ENCODE measurements around the gene KCTD17. TPM values are rescaled to one million over a fixed set of nuclear protein-coding genes. Genes with fewer than 3 reads are reported as not detected.
A peak's percentile ranks its signal among the peaks of the same experiment; 100 is the strongest.

KCTD17 gene
- total RNA-seq, 2 donors from 2014 or later: 27.9 to 30.1 TPM

DNA sequence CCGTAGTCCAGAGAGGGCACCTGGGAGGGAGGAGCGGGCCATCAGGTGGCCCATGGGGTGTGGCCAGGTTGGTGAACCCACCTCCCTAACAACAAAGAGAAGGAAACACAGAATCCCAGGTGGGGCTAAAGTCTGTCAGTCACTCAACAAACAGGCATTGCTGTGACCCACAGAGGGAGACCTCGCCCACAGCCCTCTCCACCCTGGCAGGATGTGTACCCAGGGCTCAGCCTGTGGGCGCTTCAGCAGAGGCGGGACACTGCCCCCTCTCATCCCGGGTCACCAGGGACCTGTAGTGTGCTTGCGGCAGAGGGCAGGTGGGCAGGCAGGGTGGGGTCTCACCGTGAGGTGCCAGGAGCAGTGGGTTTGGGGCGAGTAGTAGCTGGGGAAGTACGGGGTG, 32.8 kb downstream of the KCTD17 start:
- H3K9me3 Mint-ChIP-seq: no peaks in the 10 kb centered on the region
- no peak for DNase-seq
- ATAC-seq (replicated peaks in 1 of 2): no peak
- peaks cover 2 to 5% of the 10 kb centered on the region in 2 donors for H3K36me3 Mint-ChIP-seq (ENCODE audit: insufficient read depth in 2 of 2)
- H3K27ac Mint-ChIP-seq: no peak overlapping the region
- H3K4me1 Mint-ChIP-seq (ENCODE audit: low read depth): peaks cover 65% of the 10 kb centered on the region
- H3K27me3 Mint-ChIP-seq (ENCODE audit: low read depth): no peaks in the 10 kb centered on the region
- no peak overlapping the region for H3K4me3 Mint-ChIP-seq

DNA sequence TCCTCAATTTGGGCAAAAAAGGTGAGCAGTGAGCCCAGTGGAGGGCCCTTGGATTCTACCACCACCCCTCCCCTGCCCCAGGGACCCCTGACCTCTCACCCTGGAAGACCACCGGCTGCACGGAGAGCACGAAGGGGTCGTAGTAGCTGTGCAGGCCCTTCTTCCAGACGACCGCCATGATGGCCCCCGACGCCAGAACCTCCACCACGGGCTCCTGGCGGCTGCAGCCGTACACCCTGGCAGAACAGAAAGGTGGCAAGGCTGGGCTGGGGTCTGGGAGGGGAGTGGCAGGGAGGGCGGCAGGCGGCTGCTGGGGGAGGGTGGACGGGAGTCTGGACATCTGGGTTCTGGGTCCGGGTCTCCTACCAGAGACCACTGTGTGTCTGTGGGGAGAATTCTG, 34.6 kb downstream of the KCTD17 start:
- Mint-ChIP-seq H3K9me3 (no peaks in the 10 kb centered on the region), H3K4me1 (ENCODE audit: low read depth) (peaks cover 55% of the 10 kb centered on the region), H3K36me3 (ENCODE audit: insufficient read depth in 2 of 2) (peaks cover 2 to 5% of the 10 kb centered on the region in 2 donors), H3K4me3 (peak overlapping the region in 1 of 2 donors; percentile 44), H3K27me3 (ENCODE audit: low read depth) (no peaks in the 10 kb centered on the region), H3K27ac (no peak overlapping the region)
- ATAC-seq (replicated peaks in 1 of 2) (no peak), DNase-seq (no peak)

DNA sequence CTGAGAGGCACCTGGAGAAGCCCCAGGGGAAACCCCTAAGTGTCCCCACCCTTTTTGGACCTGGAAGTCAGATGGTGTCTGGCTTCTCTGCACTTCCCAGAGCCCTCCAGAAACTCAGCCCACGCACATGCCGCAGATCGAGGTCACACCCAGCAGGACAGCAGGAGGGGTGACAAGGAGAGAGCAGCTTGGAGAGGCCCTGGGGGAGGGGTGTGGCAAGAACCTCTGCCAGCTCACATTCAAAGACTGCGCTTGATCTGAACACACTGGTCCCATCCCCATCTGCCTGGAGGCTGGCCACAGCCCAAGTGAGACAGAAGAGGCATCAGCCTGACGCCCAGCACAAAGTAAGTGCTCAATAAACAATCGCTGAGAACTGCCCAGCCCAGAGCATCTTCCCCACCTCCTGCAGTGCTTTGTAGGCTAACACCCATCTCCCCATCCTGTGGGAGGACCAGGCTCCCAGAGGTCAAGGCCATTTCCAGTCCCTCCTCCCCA, 36.6 kb downstream of the KCTD17 start:
- no peaks in the 10 kb centered on the region for H3K27me3 Mint-ChIP-seq (ENCODE audit: low read depth)
- H3K27ac Mint-ChIP-seq: peak overlapping the region; percentile 36
- peaks cover 0 to 5% of the 10 kb centered on the region in 2 donors for H3K36me3 Mint-ChIP-seq (ENCODE audit: insufficient read depth in 2 of 2)
- no peaks in the 10 kb centered on the region for H3K9me3 Mint-ChIP-seq
- ATAC-seq (replicated peaks in 1 of 2) (peak; percentile 71 to 86), DNase-seq (peak; percentile 34 to 64)
- H3K4me3 Mint-ChIP-seq: peak overlapping the region; percentile 72 to 76
- peaks cover 38% of the 10 kb centered on the region for H3K4me1 Mint-ChIP-seq (ENCODE audit: low read depth)

DNA sequence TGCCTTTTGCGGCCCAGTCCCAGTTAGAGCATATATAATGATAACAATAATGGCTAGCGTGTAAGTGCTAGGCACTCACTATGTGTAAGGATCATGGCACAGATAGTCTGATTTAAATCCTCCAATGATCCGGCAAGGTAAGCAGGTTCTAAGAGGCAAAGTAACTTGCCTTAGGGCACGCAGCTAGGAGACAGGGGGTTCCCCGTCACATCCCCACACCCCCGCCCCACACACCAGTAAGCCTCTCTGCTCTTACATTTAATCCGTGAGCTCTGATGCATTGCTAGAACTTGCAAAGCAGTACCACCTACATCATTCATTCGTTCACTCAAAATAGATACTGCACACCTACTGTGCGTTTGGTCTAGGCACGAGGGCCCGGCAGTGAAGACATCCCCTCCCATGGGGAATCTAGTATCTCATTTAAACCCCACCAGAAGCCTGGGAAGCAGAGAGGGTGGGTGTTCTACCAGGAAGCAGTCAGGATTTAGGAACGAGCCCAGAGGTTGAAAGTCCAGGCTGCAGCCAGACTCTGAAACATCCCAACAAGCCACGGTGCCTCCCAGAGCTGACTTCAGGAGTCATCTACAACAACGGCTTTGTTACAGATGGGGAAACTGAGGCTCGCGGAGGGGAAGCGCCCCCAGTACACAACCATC, 37.3 kb downstream of the KCTD17 start:
- ATAC-seq (replicated peaks in 1 of 2) (peak; percentile 40 to 47), DNase-seq (no peak)
- H3K36me3 Mint-ChIP-seq (ENCODE audit: insufficient read depth in 2 of 2): no peaks in the 10 kb centered on the region
- peaks cover 32% of the 10 kb centered on the region for H3K4me1 Mint-ChIP-seq (ENCODE audit: low read depth)
- H3K9me3 Mint-ChIP-seq: no peaks in the 10 kb centered on the region
- H3K4me3 Mint-ChIP-seq: peak overlapping the region; percentile 72 to 76
- no peaks in the 10 kb centered on the region for H3K27me3 Mint-ChIP-seq (ENCODE audit: low read depth)
- H3K27ac Mint-ChIP-seq: peak overlapping the region; percentile 36

DNA sequence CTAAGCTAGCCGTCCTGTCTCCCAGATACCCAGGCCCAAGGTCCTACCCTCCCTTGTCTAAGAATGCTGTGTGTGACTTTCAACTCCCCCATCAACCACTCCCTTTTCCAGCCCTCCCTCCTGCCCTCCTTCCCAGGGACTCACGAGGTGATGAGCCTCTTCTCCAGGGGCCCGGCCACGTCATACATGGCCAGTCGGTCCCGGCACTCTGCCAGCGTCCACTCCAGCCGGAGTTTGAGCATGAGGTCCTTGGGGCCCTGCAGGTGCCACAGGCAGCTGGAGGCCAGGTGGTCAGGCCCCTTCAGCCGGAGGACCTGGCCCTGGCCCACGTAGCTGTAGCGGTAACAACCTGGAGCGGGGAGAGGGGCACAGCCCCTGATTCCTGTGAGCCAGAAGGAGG, 37.9 kb downstream of the KCTD17 start:
- ATAC-seq (replicated peaks in 1 of 2): no peak
- no peak for DNase-seq
- no peaks in the 10 kb centered on the region for H3K27me3 Mint-ChIP-seq (ENCODE audit: low read depth)
- no peaks in the 10 kb centered on the region for H3K9me3 Mint-ChIP-seq
- no peaks in the 10 kb centered on the region for H3K36me3 Mint-ChIP-seq (ENCODE audit: insufficient read depth in 2 of 2)
- peaks cover 32% of the 10 kb centered on the region for H3K4me1 Mint-ChIP-seq (ENCODE audit: low read depth)
- peak overlapping the region; percentile 43 to 72 for H3K4me3 Mint-ChIP-seq
- H3K27ac Mint-ChIP-seq: no peak overlapping the region

DNA sequence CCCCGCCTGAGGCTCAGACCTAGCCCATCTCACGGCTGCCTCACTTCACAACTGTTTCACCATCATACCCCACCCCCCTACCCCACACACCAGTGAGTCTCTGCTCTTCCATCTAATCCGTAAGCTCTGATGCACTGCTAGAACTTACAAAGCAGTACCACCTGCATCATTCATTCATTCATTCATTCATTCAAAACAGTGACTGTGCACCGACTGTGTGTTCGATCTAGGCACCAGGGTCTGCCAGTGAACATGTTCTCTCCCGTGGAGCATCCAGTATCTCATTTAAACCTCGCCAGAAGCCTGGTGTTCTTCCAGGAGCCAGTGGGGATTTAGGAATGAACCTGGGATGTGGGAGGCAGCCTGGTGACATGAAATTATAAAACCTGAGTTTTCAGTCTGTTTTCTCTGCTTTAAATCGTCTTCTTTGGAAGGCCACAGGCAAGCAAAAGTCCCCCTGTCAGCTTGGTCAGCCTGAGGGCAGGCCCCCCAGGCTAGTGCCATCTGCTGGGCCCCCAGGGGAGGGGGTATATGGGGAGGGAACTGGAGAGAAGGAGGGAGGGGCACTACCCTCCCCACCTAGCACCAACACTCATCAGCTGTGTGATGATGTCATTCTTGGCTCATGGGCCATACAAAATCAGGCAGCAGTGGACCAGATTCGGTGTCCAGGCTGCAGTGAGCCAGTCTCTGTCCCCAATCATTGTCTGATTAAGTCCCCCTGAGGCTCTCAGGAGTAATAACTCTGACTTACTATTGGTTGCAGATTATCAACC, 39.6 kb downstream of the KCTD17 start:
- no peaks in the 10 kb centered on the region for H3K9me3 Mint-ChIP-seq
- peaks cover 48% of the 10 kb centered on the region for H3K4me1 Mint-ChIP-seq (ENCODE audit: low read depth)
- H3K27ac Mint-ChIP-seq: no peak overlapping the region
- peak overlapping the region; percentile 13 to 15 for H3K4me3 Mint-ChIP-seq
- ATAC-seq (replicated peaks in 1 of 2) (no peak), DNase-seq (no peak)
- H3K27me3 Mint-ChIP-seq (ENCODE audit: low read depth): no peaks in the 10 kb centered on the region
- no peaks in the 10 kb centered on the region for H3K36me3 Mint-ChIP-seq (ENCODE audit: insufficient read depth in 2 of 2)

DNA sequence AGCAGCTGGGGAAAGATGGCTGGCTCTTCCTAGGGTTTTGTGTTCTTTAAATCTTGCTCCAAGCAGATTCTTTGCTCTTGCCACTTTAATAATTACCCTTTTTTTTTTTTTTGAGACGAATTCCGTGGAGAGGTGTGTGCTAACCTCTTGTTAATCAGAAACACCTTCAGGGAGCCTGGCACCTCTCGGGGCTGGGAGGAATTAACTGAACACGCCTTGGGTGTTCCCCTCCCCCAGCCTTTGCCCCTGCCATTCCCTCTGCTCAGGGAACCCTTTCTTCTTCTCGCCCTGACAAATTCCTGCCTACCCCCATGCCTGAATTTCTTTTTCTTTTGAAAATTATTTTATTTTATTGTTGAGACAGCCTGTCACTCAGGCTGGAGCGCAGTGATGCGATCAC, 40.5 kb downstream of the KCTD17 start:
- Mint-ChIP-seq H3K27ac (no peak overlapping the region), H3K9me3 (no peaks in the 10 kb centered on the region), H3K4me3 (no peak overlapping the region), H3K27me3 (ENCODE audit: low read depth) (no peaks in the 10 kb centered on the region), H3K36me3 (ENCODE audit: insufficient read depth in 2 of 2) (no peaks in the 10 kb centered on the region), H3K4me1 (ENCODE audit: low read depth) (peaks cover 55% of the 10 kb centered on the region)
- DNase-seq: no peak
- no peak for ATAC-seq (replicated peaks in 1 of 2)

DNA sequence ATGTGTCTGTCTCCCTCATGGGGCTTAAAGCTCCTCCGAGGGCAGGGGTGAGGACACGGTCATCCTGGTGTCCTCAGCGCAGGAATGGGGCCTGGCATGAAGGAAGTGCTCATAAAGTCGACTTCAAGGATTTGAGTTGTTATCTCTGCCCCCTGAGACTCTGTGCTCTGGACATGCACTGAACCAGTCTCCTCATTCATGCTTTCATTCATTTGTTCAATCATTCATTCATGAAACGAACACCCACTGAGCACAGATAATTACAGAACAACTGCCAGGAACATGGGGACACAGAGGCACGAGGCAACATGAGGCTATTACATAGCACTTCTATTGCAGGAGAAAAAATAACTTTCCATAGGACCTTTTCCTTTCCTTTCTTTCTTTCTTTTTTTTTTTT, 41.5 kb downstream of the KCTD17 start:
- DNase-seq: no peak
- Mint-ChIP-seq H3K9me3 (no peaks in the 10 kb centered on the region), H3K4me3 (peak overlapping the region in 1 of 2 donors; percentile 21), H3K27ac (no peak overlapping the region), H3K27me3 (ENCODE audit: low read depth) (no peaks in the 10 kb centered on the region), H3K36me3 (ENCODE audit: insufficient read depth in 2 of 2) (no peaks in the 10 kb centered on the region), H3K4me1 (ENCODE audit: low read depth) (peaks cover 53% of the 10 kb centered on the region)
- no peak for ATAC-seq (replicated peaks in 1 of 2)

DNA sequence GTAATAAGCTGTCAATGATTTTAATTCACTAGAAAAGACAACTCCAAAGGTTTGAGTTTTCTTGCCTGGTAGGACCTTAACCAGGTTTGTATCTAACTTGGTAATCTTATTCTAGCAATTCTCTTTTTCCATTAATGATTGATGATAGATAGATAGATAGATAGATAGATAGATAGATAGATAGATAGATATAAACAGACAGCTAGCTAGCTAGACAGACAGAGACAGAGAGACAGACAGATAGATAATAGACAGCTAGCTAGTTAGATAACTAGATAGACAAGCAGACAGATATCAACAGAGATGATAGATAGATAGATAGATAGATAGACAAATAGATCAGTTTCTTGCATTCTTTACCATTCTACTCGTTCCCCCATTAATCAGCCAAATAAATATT, 42.7 kb downstream of the KCTD17 start:
- Mint-ChIP-seq H3K4me1 (ENCODE audit: low read depth) (peaks cover 53% of the 10 kb centered on the region), H3K9me3 (no peaks in the 10 kb centered on the region), H3K27ac (peak overlapping the region; percentile 90), H3K4me3 (peak overlapping the region; percentile 49 to 70), H3K27me3 (ENCODE audit: low read depth) (no peaks in the 10 kb centered on the region), H3K36me3 (ENCODE audit: insufficient read depth in 2 of 2) (no peaks in the 10 kb centered on the region)
- DNase-seq (no peak), ATAC-seq (replicated peaks in 1 of 2) (no peak)

DNA sequence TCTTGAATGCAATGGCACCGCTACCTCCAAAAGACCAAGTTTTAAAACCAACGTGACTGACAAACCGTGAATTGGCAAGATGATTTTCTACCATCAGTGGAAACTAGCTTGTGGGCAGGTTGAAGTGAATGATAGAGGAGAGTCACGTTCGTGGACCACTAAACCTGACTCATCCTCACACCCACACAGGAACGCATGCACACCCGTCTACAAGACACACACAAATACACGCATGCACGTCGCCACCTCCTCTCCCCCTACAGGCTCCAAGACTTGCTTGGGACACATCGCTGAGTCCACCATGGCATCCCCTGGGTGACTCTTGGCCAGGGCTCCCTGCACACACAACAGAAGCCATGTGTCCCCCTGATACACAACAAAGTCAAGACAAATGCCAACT, 43.6 kb downstream of the KCTD17 start:
- Mint-ChIP-seq H3K4me3 (peak overlapping the region; percentile 49 to 70), H3K27ac (no peak overlapping the region), H3K4me1 (ENCODE audit: low read depth) (peaks cover 58% of the 10 kb centered on the region), H3K9me3 (no peaks in the 10 kb centered on the region), H3K36me3 (ENCODE audit: insufficient read depth in 2 of 2) (no peaks in the 10 kb centered on the region), H3K27me3 (ENCODE audit: low read depth) (no peaks in the 10 kb centered on the region)
- DNase-seq: peak; percentile 73 to 83
- ATAC-seq (replicated peaks in 1 of 2): peak; percentile 94 to 97

DNA sequence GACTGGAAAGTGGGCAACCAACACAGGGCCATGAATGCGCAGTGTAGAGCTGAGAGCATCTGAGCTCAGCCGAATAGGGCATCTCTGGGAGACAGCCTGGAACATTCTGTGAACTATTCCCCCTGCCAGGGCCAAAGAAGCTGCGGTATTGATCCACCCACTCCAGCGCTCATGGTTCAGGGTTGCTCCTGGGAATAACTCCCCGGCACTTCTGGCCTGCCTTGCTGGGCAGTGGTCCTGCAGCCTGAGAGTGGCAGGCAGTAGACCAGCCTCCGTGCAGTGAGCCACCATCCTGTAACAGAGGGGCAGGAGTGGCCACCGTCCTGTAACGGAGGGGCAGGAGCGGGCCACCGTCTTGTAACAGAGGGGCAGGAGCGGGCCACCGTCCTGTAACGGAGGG, 45.8 kb downstream of the KCTD17 start:
- no peak overlapping the region for H3K27ac Mint-ChIP-seq
- H3K36me3 Mint-ChIP-seq (ENCODE audit: insufficient read depth in 2 of 2): no peaks in the 10 kb centered on the region
- DNase-seq (no peak), ATAC-seq (replicated peaks in 1 of 2) (no peak)
- no peaks in the 10 kb centered on the region for H3K9me3 Mint-ChIP-seq
- no peaks in the 10 kb centered on the region for H3K27me3 Mint-ChIP-seq (ENCODE audit: low read depth)
- peaks cover 63% of the 10 kb centered on the region for H3K4me1 Mint-ChIP-seq (ENCODE audit: low read depth)
- H3K4me3 Mint-ChIP-seq: no peak overlapping the region

DNA sequence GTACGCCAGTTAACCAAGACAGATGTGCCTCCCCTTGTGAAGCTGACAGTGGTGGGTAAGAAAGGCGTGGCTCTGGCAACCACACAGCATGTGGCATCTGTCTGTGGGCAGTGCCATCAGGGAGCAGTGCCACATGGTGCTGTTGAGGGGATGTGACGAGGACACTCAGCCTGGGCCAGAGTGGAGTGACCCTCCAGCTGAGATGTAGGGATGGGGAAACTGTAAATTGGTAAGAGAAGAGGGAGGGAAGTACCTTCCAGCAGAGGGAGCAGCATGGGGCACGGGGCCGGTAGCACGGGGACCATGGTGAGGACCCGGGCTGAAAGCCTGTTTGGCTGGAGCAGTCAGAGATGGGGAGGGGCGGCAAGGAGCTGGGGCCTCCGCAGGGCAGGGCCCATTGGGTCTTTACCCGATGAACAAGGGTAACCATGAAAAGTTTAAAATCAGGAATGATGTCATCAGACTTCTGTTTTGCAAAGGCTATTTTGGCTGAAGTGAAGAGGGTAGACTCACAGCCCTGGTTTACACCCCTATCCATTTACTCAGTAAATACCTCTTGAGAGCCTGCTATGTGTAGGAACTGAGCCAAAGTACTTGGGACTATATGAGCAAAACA, 47.5 kb downstream of the KCTD17 start:
- ATAC-seq (replicated peaks in 1 of 2): no peak
- Mint-ChIP-seq H3K4me3 (no peak overlapping the region), H3K4me1 (ENCODE audit: low read depth) (peaks cover 65% of the 10 kb centered on the region), H3K27ac (peak overlapping the region; percentile 11), H3K9me3 (no peaks in the 10 kb centered on the region), H3K27me3 (ENCODE audit: low read depth) (no peaks in the 10 kb centered on the region), H3K36me3 (ENCODE audit: insufficient read depth in 2 of 2) (no peaks in the 10 kb centered on the region)
- DNase-seq: no peak

DNA sequence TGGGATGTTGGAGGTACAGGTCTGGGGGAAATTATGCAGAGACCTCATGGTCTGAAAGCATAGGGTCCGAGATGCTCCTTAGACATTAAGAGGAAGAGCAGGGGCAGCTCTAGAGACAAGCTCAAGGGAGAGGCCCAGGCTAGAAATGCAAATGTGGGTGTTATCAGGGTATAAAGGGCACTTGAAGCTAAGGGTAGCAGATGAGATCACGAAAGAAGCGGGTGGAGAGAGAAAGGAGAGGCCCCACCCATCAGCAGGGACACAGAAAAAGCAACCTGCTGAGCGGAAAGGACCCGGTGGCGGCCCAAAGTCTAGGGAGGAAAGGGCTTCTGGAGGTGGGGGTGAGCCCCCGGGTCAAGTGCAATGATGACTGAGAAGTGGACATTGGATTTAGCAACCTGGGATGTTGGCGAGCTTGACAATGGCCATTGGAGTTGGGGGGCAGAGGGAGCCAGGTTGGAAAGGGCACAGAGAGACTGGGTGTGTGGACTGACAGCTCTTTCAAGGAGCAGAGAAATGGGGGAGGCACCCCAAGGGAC, 49.1 kb downstream of the KCTD17 start:
- Mint-ChIP-seq H3K27ac (no peak overlapping the region), H3K36me3 (ENCODE audit: insufficient read depth in 2 of 2) (no peaks in the 10 kb centered on the region), H3K4me3 (peak overlapping the region in 1 of 2 donors; percentile 59), H3K9me3 (no peaks in the 10 kb centered on the region), H3K27me3 (ENCODE audit: low read depth) (no peaks in the 10 kb centered on the region), H3K4me1 (ENCODE audit: low read depth) (peaks cover 56% of the 10 kb centered on the region)
- ATAC-seq (replicated peaks in 1 of 2): peak in 1 of 2 donors; percentile 75
- peak in 1 of 2 donors; percentile 37 for DNase-seq
